Neural progenitor cell (in vitro differentiated cells): Measurements from ENCODE around the gene FES. TPM values are rescaled to one million over a fixed set of nuclear protein-coding genes. Genes with fewer than 3 reads are reported as not detected.

Experiments used
- DNase-seq: peaks from one replicate; pipeline ENCODE4 v3.0.0-alpha.2; 2016; ENCODE audit warnings: low spot score
- H2AFZ ChIP-seq: fragments of 200-600 bp; sonication (generic); replicated peaks from 2 replicates; pipeline ENCODE4 v1.6.1; 2016; ENCODE audit warnings: antibody characterized with exemption
- H3F3A ChIP-seq: fragments of 200-600 bp; sonication (generic); 2 replicates; pipeline ENCODE4 v1.6.1; 2016; ENCODE audit warnings: antibody characterized with exemption, low read depth
- H3K27ac ChIP-seq: fragments of 200-600 bp; sonication (generic); 2 replicates; pipeline ENCODE4 v1.5.1; 2016; ENCODE audit warnings: mild to moderate bottlenecking
- H3K27me3 ChIP-seq: fragments of 200-600 bp; sonication (generic); 2 replicates; pipeline ENCODE4 v1.6.1; 2016; ENCODE audit warnings: mild to moderate bottlenecking, moderate library complexity
- H3K36me3 ChIP-seq: fragments of 200-600 bp; sonication (generic); 2 replicates; pipeline ENCODE4 v1.5.1; 2016
- H3K4me1 ChIP-seq: fragments of 200-600 bp; sonication (generic); 2 replicates; pipeline ENCODE4 v1.6.1; 2016; ENCODE audit warnings: mixed run types
- H3K4me2 ChIP-seq: fragments of 200-600 bp; sonication (generic); 2 replicates; pipeline ENCODE4 v1.6.1; 2016
- H3K4me3 ChIP-seq: fragments of 200-600 bp; sonication (generic); 2 replicates; pipeline ENCODE4 v1.5.1; 2016
- H3K79me2 ChIP-seq: fragments of 200-600 bp; sonication (generic); 2 replicates; pipeline ENCODE4 v1.6.1; 2016; ENCODE audit warnings: low read depth
- H3K9ac ChIP-seq: fragments of 200-600 bp; sonication (generic); 2 replicates; pipeline ENCODE4 v1.6.1; 2016
- H3K9me3 ChIP-seq: fragments of 200-600 bp; sonication (generic); 2 replicates; pipeline ENCODE4 v1.5.1; 2016; ENCODE audit warnings: low read depth
- H4K20me1 ChIP-seq: fragments of 200-600 bp; sonication (generic); 2 replicates; pipeline ENCODE4 v1.6.1; 2016; ENCODE audit warnings: low read depth
- H3K27ac Mint-ChIP-seq: 3 replicates; pipeline ENCODE4 v1.8.0; 2021; ENCODE audit warnings: mixed read lengths
- H3K27me3 Mint-ChIP-seq: 2 replicates; pipeline ENCODE4 v1.8.0; 2022; ENCODE audit warnings: low read depth, mild to moderate bottlenecking, inconsistent platforms, moderate library complexity, mixed read lengths; ENCODE audit not compliant: insufficient read depth
- H3K36me3 Mint-ChIP-seq: 3 replicates; pipeline ENCODE4 v1.8.0; 2021; ENCODE audit warnings: mixed read lengths
- H3K4me1 Mint-ChIP-seq: 3 replicates; pipeline ENCODE4 v1.8.0; 2021; ENCODE audit warnings: mixed read lengths
- H3K4me3 Mint-ChIP-seq: 3 replicates; pipeline ENCODE4 v1.8.0; 2021; ENCODE audit warnings: mild to moderate bottlenecking, moderate library complexity, mixed read lengths
- H3K9me3 Mint-ChIP-seq: 3 replicates; pipeline ENCODE4 v1.8.0; 2020; ENCODE audit warnings: mixed read lengths
- EZH2 ChIP-seq: fragments of 200-600 bp; sonication (generic); IDR thresholded peaks from 2 replicates; pipeline ENCODE4 v1.6.1; 2017; ENCODE audit warnings: antibody characterized with exemption, mild to moderate bottlenecking, moderate library complexity
- EZH2phosphoT487 ChIP-seq: fragments of 200-600 bp; sonication (generic); IDR thresholded peaks from 2 replicates; pipeline ENCODE4 v1.6.1; 2017; ENCODE audit warnings: antibody characterized with exemption
- total RNA-seq: library from RNA; depleted of rRNA; stranded (reverse); fragments of >200 nt; gene quantifications from 2 replicates; pipeline ENCODE4 v1.2.3, GENCODE V29; 2015; ENCODE audit warnings: low replicate concordance
- TF ChIP-seq, protein P1 (sequence below): fragments of 200-600 bp; sonication (generic); IDR thresholded peaks from 2 replicates; pipeline ENCODE4 v1.5.1; 2017; ENCODE audit warnings: antibody characterized with exemption, mild to moderate bottlenecking

FES gene
- total RNA-seq, 1 donor from 2014 or later, result 11.7 TPM

- Mint-ChIP-seq H3K4me1 (peaks cover 11% of the 10 kb centered on the region), H3K36me3 (peaks cover 23% of the 10 kb centered on the region), H3K27me3 (peaks cover 2% of the 10 kb centered on the region), H3K4me3 (no peak overlapping the region), H3K27ac (no peak overlapping the region), H3K9me3 (no peaks in the 10 kb centered on the region)
- no peak overlapping the region for H3K4me2 ChIP-seq
- peaks cover 8% of the 10 kb centered on the region for H4K20me1 ChIP-seq
- H3K79me2 ChIP-seq, result peaks cover under 1% of the 10 kb centered on the region
- H3K4me3 ChIP-seq, result no peak overlapping the region
- H3K27me3 ChIP-seq, result no peaks in the 10 kb centered on the region
- peaks cover 4% of the 10 kb centered on the region for H3F3A ChIP-seq
- H3K9ac ChIP-seq, result no peak overlapping the region
- no peaks in the 10 kb centered on the region for H3K9me3 ChIP-seq
- H2AFZ ChIP-seq, result no peak overlapping the region
- DNase-seq, result no peak
- H3K4me1 ChIP-seq, result peaks cover 13% of the 10 kb centered on the region
- no peaks in the 10 kb centered on the region for H3K36me3 ChIP-seq
- H3K27ac ChIP-seq, result no peak overlapping the region
- TF ChIP-seq, protein P1, sequence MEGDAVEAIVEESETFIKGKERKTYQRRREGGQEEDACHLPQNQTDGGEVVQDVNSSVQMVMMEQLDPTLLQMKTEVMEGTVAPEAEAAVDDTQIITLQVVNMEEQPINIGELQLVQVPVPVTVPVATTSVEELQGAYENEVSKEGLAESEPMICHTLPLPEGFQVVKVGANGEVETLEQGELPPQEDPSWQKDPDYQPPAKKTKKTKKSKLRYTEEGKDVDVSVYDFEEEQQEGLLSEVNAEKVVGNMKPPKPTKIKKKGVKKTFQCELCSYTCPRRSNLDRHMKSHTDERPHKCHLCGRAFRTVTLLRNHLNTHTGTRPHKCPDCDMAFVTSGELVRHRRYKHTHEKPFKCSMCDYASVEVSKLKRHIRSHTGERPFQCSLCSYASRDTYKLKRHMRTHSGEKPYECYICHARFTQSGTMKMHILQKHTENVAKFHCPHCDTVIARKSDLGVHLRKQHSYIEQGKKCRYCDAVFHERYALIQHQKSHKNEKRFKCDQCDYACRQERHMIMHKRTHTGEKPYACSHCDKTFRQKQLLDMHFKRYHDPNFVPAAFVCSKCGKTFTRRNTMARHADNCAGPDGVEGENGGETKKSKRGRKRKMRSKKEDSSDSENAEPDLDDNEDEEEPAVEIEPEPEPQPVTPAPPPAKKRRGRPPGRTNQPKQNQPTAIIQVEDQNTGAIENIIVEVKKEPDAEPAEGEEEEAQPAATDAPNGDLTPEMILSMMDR, result no peak
- TF ChIP-seq EZH2, result no peak
- no peak for TF ChIP-seq EZH2phosphoT487
Measured at GRCh38 chr15:90878660-90879059, 5.6 kb upstream of the FES start.

- Histone ChIP-seq H2AFZ (no peak overlapping the region), H4K20me1 (no peaks in the 10 kb centered on the region), H3K36me3 (no peaks in the 10 kb centered on the region), H3K4me1 (peaks cover 13% of the 10 kb centered on the region), H3K79me2 (no peaks in the 10 kb centered on the region), H3K9me3 (no peaks in the 10 kb centered on the region), H3K4me3 (no peak overlapping the region), H3K9ac (no peak overlapping the region), H3F3A (peaks cover 9% of the 10 kb centered on the region), H3K27me3 (no peaks in the 10 kb centered on the region), H3K4me2 (no peak overlapping the region), H3K27ac (no peak overlapping the region)
- Mint-ChIP-seq H3K27ac (no peak overlapping the region), H3K4me3 (no peak overlapping the region), H3K9me3 (no peaks in the 10 kb centered on the region), H3K27me3 (peaks cover 2% of the 10 kb centered on the region), H3K36me3 (peaks cover 23% of the 10 kb centered on the region), H3K4me1 (peaks cover 3% of the 10 kb centered on the region)
- no peak for DNase-seq
- TF ChIP-seq EZH2phosphoT487 (no peak), EZH2 (no peak)
- TF ChIP-seq, protein P1, result no peak
Measured at GRCh38 chr15:90879730-90880366, 4.5 kb upstream of the FES start.

DNA sequence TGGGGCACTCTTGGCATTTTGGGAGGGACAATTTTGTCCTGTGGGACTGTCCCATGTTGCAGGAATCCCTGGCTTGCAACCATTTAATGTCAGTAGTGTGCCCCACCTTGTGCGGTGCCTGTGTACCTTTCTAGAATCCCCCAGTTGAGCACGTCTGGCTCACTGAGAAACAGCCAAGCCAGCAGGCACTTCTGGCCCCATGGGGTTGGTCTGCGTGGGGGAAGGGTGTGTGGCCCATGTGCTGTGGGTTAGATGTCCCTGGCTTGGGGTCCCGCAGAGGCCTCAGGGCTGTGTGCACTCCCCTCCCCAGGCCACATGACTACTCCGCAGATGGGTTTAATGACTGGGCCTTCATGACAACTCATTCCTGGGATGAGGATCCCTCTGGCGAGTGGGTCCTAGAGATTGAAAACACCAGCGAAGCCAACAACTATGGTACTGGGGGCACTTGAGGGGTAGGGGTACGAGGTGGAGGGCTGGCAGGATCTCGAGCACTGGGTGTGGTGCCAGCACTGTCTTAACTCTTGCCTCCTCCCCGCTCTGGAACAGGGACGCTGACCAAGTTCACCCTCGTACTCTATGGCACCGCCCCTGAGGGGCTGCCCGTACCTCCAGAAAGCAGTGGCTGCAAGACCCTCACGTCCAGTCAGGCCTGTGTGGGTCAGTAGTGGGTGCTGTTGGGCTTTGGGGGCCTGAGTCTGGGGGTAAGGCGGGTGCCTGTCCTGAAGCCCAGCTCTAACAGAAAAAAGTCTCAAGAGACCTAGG lies 3.7 kb upstream of the FES start:
- Histone ChIP-seq H3K27me3 (no peaks in the 10 kb centered on the region), H3K36me3 (no peaks in the 10 kb centered on the region), H3K4me1 (peaks cover 13% of the 10 kb centered on the region), H3K9me3 (no peaks in the 10 kb centered on the region), H3F3A (peaks cover 16% of the 10 kb centered on the region), H3K9ac (no peak overlapping the region), H3K79me2 (no peaks in the 10 kb centered on the region), H2AFZ (no peak overlapping the region), H4K20me1 (no peaks in the 10 kb centered on the region), H3K27ac (no peak overlapping the region), H3K4me3 (no peak overlapping the region), H3K4me2 (no peak overlapping the region)
- Mint-ChIP-seq H3K9me3 (no peaks in the 10 kb centered on the region), H3K4me1 (peaks cover 7% of the 10 kb centered on the region), H3K4me3 (no peak overlapping the region), H3K27me3 (peaks cover 2% of the 10 kb centered on the region), H3K27ac (no peak overlapping the region), H3K36me3 (peaks cover 23% of the 10 kb centered on the region)
- TF ChIP-seq, protein P1, result no peak
- TF ChIP-seq EZH2, result no peak
- TF ChIP-seq EZH2phosphoT487, result no peak
- no peak for DNase-seq
